GM21723 (cell line): Measurements from ENCODE around the gene FLOT2.
"Not testable (repeated sequence)": the region's sequence is repeated elsewhere in the genome, so short reads cannot be mapped to it uniquely, and the experiment has no call there.

Experiments used
- ATAC-seq: cut with Tn5 transposase; IDR thresholded peaks from one replicate; pipeline ENCODE4 v1.9.1; 2021; ENCODE audit warnings: mild to moderate bottlenecking, moderate library complexity; ENCODE audit not compliant: unreplicated experiment

Gene FLOT2

GRCh38 chr17:28853295-28853694 lies 44.2 kb downstream of the FLOT2 start:
- no peak for ATAC-seq

GRCh38 chr17:28849281-28849680 lies 48.3 kb downstream of the FLOT2 start:
- no peak for ATAC-seq

GRCh38 chr17:28848667-28849066 lies 48.9 kb downstream of the FLOT2 start:
- ATAC-seq: not testable (repeated sequence)

- not testable (repeated sequence) for ATAC-seq
These were observed 50.8 kb downstream of the FLOT2 start for GRCh38 chr17:28846699-28847098.

- ATAC-seq: no peak
These were observed 51.3 kb downstream of the FLOT2 start for GRCh38 chr17:28846231-28846630.

GRCh38 chr17:28843816-28844148 lies 53.8 kb downstream of the FLOT2 start:
- ATAC-seq: no peak

GRCh38 chr17:28842282-28843012 lies 55.1 kb downstream of the FLOT2 start, which contains the start of gene FAM222B:
FAM222B (minus strand) TSS chr17:28842790; CDS start chr17:28766667, 76,123 bp downstream.
- peak; percentile 80 for ATAC-seq

- ATAC-seq: peak; percentile 24
These were observed 55.6 kb downstream of the FLOT2 start for GRCh38 chr17:28841901-28842281.

GRCh38 chr17:28839221-28839620 lies 58.3 kb downstream of the FLOT2 start:
- ATAC-seq: no peak

- ATAC-seq: not testable (repeated sequence)
These were observed 61.0 kb downstream of the FLOT2 start for GRCh38 chr17:28836541-28836940.

- no peak for ATAC-seq
These were observed 63.1 kb downstream of the FLOT2 start for GRCh38 chr17:28834420-28834819.
